ENCODE measurements around the gene SH3BP4. TPM values are rescaled to one million over a fixed set of nuclear protein-coding genes. Genes with fewer than 3 reads are reported as not detected.

Gene SH3BP4
- total RNA-seq, 1 donor from 2014 or later, result 19.2 TPM

- no peaks in the 10 kb centered on the region for H3K36me3 ChIP-seq
- intact Hi-C loops (cut with DNase I), result no loop called here
- no peaks in the 10 kb centered on the region for H3K9me3 ChIP-seq
- no peak overlapping the region for H3K4me3 ChIP-seq
- peaks cover 20% of the 10 kb centered on the region for H3K4me1 ChIP-seq
- H3K27ac ChIP-seq, result no peak overlapping the region
- no peak for DNase-seq (ENCODE audit: extremely low spot score in 2 of 2)
- TF ChIP-seq, protein P1, sequence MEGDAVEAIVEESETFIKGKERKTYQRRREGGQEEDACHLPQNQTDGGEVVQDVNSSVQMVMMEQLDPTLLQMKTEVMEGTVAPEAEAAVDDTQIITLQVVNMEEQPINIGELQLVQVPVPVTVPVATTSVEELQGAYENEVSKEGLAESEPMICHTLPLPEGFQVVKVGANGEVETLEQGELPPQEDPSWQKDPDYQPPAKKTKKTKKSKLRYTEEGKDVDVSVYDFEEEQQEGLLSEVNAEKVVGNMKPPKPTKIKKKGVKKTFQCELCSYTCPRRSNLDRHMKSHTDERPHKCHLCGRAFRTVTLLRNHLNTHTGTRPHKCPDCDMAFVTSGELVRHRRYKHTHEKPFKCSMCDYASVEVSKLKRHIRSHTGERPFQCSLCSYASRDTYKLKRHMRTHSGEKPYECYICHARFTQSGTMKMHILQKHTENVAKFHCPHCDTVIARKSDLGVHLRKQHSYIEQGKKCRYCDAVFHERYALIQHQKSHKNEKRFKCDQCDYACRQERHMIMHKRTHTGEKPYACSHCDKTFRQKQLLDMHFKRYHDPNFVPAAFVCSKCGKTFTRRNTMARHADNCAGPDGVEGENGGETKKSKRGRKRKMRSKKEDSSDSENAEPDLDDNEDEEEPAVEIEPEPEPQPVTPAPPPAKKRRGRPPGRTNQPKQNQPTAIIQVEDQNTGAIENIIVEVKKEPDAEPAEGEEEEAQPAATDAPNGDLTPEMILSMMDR (IDR thresholded peaks at IDR 0.05), result no peak
- TF ChIP-seq POLR2A (IDR thresholded peaks at IDR 0.05) (no peak), POLR2AphosphoS5 (IDR thresholded peaks at IDR 0.05; ENCODE audit: insufficient read depth in 1 of 2, low read depth in 1 of 2) (no peak)
- no peaks in the 10 kb centered on the region for H3K27me3 ChIP-seq
These were observed 36.7 kb downstream of the SH3BP4 start for GRCh38 chr2:234988491-234988890.

DNA sequence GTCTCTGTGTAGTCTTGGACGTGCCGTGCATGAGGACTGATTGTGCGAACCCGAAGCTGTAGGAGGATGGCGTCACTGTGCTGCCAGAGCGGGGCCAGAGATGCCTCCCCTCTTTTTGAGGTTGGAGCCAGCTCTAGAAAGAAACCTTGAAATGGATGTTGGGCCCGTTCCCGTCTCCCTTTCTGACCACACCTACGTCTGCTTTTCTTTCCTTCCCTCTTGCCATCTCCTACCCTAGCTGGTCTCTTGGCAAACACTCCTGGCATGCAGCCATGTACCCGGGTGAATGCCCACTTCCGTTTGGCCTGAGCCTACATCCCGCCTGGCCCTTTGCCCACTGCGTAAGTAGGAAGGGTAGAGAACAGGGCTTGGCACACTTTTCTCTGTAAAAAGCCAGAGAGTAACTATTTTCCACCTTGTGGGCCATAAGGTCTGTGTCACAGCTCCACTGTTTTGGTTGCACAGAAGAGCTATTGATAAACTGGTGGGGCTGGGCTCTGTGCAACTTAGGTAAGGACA lies 37.4 kb downstream of the SH3BP4 start:
- Histone ChIP-seq H3K27me3 (no peaks in the 10 kb centered on the region), H3K27ac (no peak overlapping the region), H3K36me3 (no peaks in the 10 kb centered on the region), H3K4me3 (no peak overlapping the region), H3K4me1 (peaks cover 20% of the 10 kb centered on the region), H3K9me3 (no peaks in the 10 kb centered on the region)
- no peak for DNase-seq (ENCODE audit: extremely low spot score in 2 of 2)
- TF ChIP-seq POLR2AphosphoS5 (IDR thresholded peaks at IDR 0.05; ENCODE audit: insufficient read depth in 1 of 2, low read depth in 1 of 2) (peak in 1 of 2 donors; percentile 51), POLR2A (IDR thresholded peaks at IDR 0.05) (no peak)
- intact Hi-C loops (cut with DNase I), result no loop called here

- TF ChIP-seq, protein P1 (IDR thresholded peaks at IDR 0.05), result no peak
- TF ChIP-seq POLR2AphosphoS5 (IDR thresholded peaks at IDR 0.05; ENCODE audit: insufficient read depth in 1 of 2, low read depth in 1 of 2) (no peak), POLR2A (IDR thresholded peaks at IDR 0.05) (no peak)
- H3K9me3 ChIP-seq, result no peaks in the 10 kb centered on the region
- intact Hi-C loops (cut with DNase I), result no loop called here
- no peak for DNase-seq (ENCODE audit: extremely low spot score in 2 of 2)
- no peaks in the 10 kb centered on the region for H3K27me3 ChIP-seq
- H3K4me3 ChIP-seq, result no peak overlapping the region
- no peak overlapping the region for H3K27ac ChIP-seq
- no peaks in the 10 kb centered on the region for H3K36me3 ChIP-seq
- peaks cover 27% of the 10 kb centered on the region for H3K4me1 ChIP-seq
These were observed 38.5 kb downstream of the SH3BP4 start for GRCh38 chr2:234990300-234990699.

GRCh38 chr2:234991290-234991689 lies 39.5 kb downstream of the SH3BP4 start:
- TF ChIP-seq POLR2A (IDR thresholded peaks at IDR 0.05) (no peak), POLR2AphosphoS5 (IDR thresholded peaks at IDR 0.05; ENCODE audit: insufficient read depth in 1 of 2, low read depth in 1 of 2) (no peak)
- TF ChIP-seq, protein P1 (IDR thresholded peaks at IDR 0.05), result no peak
- Histone ChIP-seq H3K4me1 (peaks cover 27% of the 10 kb centered on the region), H3K27me3 (no peaks in the 10 kb centered on the region), H3K4me3 (no peak overlapping the region), H3K9me3 (no peaks in the 10 kb centered on the region), H3K27ac (no peak overlapping the region), H3K36me3 (no peaks in the 10 kb centered on the region)
- intact Hi-C loops (cut with DNase I), result no loop called here
- DNase-seq (ENCODE audit: extremely low spot score in 2 of 2), result no peak

DNA sequence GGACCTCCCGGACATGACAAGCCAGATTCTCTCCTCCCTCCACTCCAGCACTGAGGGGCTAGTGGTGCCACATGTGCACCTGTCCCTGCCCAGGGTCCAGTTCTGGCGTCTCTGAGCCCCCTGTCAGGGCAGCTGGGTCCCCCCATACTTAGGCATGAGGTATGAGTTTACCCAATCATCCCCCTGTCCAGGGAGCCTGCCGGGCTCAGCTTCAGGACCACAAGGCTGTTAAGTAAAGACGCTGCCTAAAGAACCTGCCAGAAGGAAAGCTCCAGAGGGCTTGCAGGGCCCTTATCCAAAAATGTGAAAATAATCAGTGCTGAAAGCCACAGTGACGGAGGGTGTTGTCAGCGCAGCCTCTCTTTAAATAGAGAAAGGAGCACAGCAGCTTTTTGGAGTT lies 40.0 kb downstream of the SH3BP4 start:
- no peaks in the 10 kb centered on the region for H3K36me3 ChIP-seq
- H3K9me3 ChIP-seq, result no peaks in the 10 kb centered on the region
- DNase-seq (ENCODE audit: extremely low spot score in 2 of 2), result no peak
- no peak overlapping the region for H3K27ac ChIP-seq
- intact Hi-C loops (cut with DNase I), result no loop called here
- TF ChIP-seq POLR2A (IDR thresholded peaks at IDR 0.05), result no peak
- TF ChIP-seq, protein P1 (IDR thresholded peaks at IDR 0.05), result no peak
- TF ChIP-seq POLR2AphosphoS5 (IDR thresholded peaks at IDR 0.05; ENCODE audit: insufficient read depth in 1 of 2, low read depth in 1 of 2), result no peak
- no peaks in the 10 kb centered on the region for H3K27me3 ChIP-seq
- no peak overlapping the region for H3K4me3 ChIP-seq
- peaks cover 27% of the 10 kb centered on the region for H3K4me1 ChIP-seq

Data from vagina (tissue), 2 donors.